Vagina (tissue), 2 donors: Measurements from ENCODE around the gene INPP5A.

ENCODE experiments used
- POLR2A ChIP-seq, 2 donors: fragments of 450-650 bp; IDR thresholded peaks; one replicate each; pipeline ENCODE4 v1.6.1; 2017; ENCODE audit warnings: antibody characterized with exemption in 2 of 2, mild to moderate bottlenecking in 2 of 2, moderate library complexity in 2 of 2
- POLR2AphosphoS5 ChIP-seq, 2 donors: sonication (generic); formaldehyde crosslinking; IDR thresholded peaks; one replicate each; pipeline ENCODE4 v1.9.0; 2017; ENCODE audit warnings: antibody characterized with exemption in 2 of 2, mild to moderate bottlenecking in 2 of 2, low read depth in 1 of 2; ENCODE audit not compliant: insufficient read depth in 1 of 2
- TF ChIP-seq, protein P1 (sequence below), 3 experiments: fragments of 450-650 bp in 2 of 3; fragments of 200-600 bp in 1 of 3; sonication (generic) in 1 of 3; IDR thresholded peaks; one replicate each; pipeline ENCODE4 v1.5.1; 2017 to 2019; ENCODE audit warnings: antibody characterized with exemption in 3 of 3, mild to moderate bottlenecking in 2 of 3, moderate library complexity in 2 of 3

DNA sequence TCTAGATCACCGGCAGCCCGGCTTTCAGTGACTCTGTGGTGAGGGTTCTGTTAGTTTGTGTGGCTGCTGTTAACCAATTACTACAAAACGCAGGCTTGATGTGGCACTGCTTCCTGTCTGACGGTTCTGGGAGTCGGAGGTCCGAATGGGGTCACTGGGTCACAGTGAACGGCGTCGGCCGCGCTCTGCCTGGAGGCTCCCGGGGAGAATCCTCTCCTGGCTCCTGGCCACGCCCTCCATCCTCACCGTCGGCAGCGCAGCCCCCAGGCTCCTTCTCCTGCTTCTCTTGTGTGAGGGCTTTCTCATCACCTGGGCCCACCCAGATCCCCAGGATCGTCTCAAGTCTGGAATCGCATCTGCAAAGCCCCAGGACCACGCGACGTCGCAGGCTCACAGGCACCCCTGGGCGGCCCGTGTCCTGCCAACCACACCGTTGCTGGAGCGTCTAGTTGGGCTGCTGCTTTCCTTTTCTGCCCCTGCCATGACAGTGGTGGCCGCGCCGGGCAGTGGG lies 280.2 kb downstream of the INPP5A start:
- TF ChIP-seq, protein P1, sequence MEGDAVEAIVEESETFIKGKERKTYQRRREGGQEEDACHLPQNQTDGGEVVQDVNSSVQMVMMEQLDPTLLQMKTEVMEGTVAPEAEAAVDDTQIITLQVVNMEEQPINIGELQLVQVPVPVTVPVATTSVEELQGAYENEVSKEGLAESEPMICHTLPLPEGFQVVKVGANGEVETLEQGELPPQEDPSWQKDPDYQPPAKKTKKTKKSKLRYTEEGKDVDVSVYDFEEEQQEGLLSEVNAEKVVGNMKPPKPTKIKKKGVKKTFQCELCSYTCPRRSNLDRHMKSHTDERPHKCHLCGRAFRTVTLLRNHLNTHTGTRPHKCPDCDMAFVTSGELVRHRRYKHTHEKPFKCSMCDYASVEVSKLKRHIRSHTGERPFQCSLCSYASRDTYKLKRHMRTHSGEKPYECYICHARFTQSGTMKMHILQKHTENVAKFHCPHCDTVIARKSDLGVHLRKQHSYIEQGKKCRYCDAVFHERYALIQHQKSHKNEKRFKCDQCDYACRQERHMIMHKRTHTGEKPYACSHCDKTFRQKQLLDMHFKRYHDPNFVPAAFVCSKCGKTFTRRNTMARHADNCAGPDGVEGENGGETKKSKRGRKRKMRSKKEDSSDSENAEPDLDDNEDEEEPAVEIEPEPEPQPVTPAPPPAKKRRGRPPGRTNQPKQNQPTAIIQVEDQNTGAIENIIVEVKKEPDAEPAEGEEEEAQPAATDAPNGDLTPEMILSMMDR (IDR thresholded peaks at IDR 0.05) = no peak
- TF ChIP-seq POLR2AphosphoS5 (IDR thresholded peaks at IDR 0.05; ENCODE audit: insufficient read depth in 1 of 2, low read depth in 1 of 2) (no peak), POLR2A (IDR thresholded peaks at IDR 0.05) (no peak)
